GM19324 (cell line): ENCODE measurements around the gene NEDD4.
"Not testable (repeated sequence)": the region's sequence is repeated elsewhere in the genome, so short reads cannot be mapped to it uniquely, and the experiment has no call there.

Experiments
- ATAC-seq: cut with Tn5 transposase; IDR thresholded peaks from one replicate; pipeline ENCODE4 v1.9.1; 2021; ENCODE audit warnings: mild to moderate bottlenecking, moderate library complexity; ENCODE audit not compliant: unreplicated experiment, low FRiP score

The NEDD4 gene

GRCh38 chr15:55789066-55789660, 204.2 kb downstream of the NEDD4 start:
- no peak for ATAC-seq

GRCh38 chr15:55786341-55786740, 207.1 kb downstream of the NEDD4 start:
- ATAC-seq: no peak

- not testable (repeated sequence) for ATAC-seq
Observed at GRCh38 chr15:55785593-55785992, 207.8 kb downstream of the NEDD4 start.

- ATAC-seq: no peak
Observed at GRCh38 chr15:55784286-55784685, 209.1 kb downstream of the NEDD4 start.

GRCh38 chr15:55782901-55783300, 210.5 kb downstream of the NEDD4 start:
- no peak for ATAC-seq

GRCh38 chr15:55780292-55780691, 213.1 kb downstream of the NEDD4 start:
- ATAC-seq: no peak

- ATAC-seq: no peak
Observed at GRCh38 chr15:55778932-55779331, 214.5 kb downstream of the NEDD4 start.
